H9 (cell line): ENCODE data around the gene MAN1A2. TPM values are rescaled to one million over a fixed set of nuclear protein-coding genes. Genes with fewer than 3 reads are reported as not detected.

Source experiments
- DNase-seq: peaks from one replicate; pipeline ENCODE4 v3.0.0-alpha.2; 2017
- H2AFZ ChIP-seq: one replicate; pipeline ENCODE4 v1.6.1; 2013; ENCODE audit warnings: mild to moderate bottlenecking, low read length, control low read depth, moderate library complexity
- H2AK5ac ChIP-seq: 2 replicates; pipeline ENCODE4 v1.6.1; 2013; ENCODE audit warnings: low read length, control low read depth, mixed read lengths; ENCODE audit not compliant: insufficient read length
- H2BK120ac ChIP-seq: one replicate; pipeline ENCODE4 v1.6.1; 2013; ENCODE audit warnings: low read depth, mild to moderate bottlenecking, low read length, control low read depth, inconsistent platforms; ENCODE audit not compliant: poor library complexity, severe bottlenecking
- H2BK12ac ChIP-seq: 2 replicates; pipeline ENCODE4 v1.6.1; 2013; ENCODE audit warnings: low read length, control low read depth, mixed read lengths, low read depth; ENCODE audit not compliant: insufficient read length
- H2BK15ac ChIP-seq: 2 replicates; pipeline ENCODE4 v1.6.1; 2013; ENCODE audit warnings: low read depth, low read length, control low read depth
- H2BK20ac ChIP-seq: one replicate; pipeline ENCODE4 v1.6.1; 2013; ENCODE audit warnings: low read depth, mild to moderate bottlenecking, low read length, control low read depth, inconsistent platforms; ENCODE audit not compliant: poor library complexity, severe bottlenecking
- H2BK5ac ChIP-seq: 2 replicates; pipeline ENCODE4 v1.6.1; 2013; ENCODE audit warnings: low read length, control low read depth, mixed read lengths; ENCODE audit not compliant: insufficient read length
- H3K14ac ChIP-seq: 2 replicates; pipeline ENCODE4 v1.6.1; 2013; ENCODE audit warnings: low read length, control low read depth; ENCODE audit not compliant: insufficient read depth
- H3K18ac ChIP-seq: 2 replicates; pipeline ENCODE4 v1.6.1; 2013; ENCODE audit warnings: low read depth, mild to moderate bottlenecking, mixed read lengths, low read length, control low read depth; ENCODE audit not compliant: insufficient read length
- H3K23ac ChIP-seq: 2 replicates; pipeline ENCODE4 v1.6.1; 2013; ENCODE audit warnings: low read length, control low read depth, mixed read lengths, low read depth; ENCODE audit not compliant: insufficient read length
- H3K23me2 ChIP-seq: 2 replicates; pipeline ENCODE4 v1.6.1; 2013; ENCODE audit warnings: low read depth, mild to moderate bottlenecking, mixed read lengths, low read length, control low read depth; ENCODE audit not compliant: insufficient read length, poor library complexity, severe bottlenecking
- H3K27ac ChIP-seq: 2 replicates; pipeline ENCODE4 v1.5.1; 2013; ENCODE audit warnings: low read length, control low read depth, mixed read lengths, low read depth; ENCODE audit not compliant: insufficient read length
- H3K27me3 ChIP-seq: 2 replicates; pipeline ENCODE4 v1.6.1; 2013; ENCODE audit warnings: low read length, control low read depth, inconsistent platforms; ENCODE audit not compliant: insufficient read depth
- H3K4ac ChIP-seq: 2 replicates; pipeline ENCODE4 v1.6.1; 2013; ENCODE audit warnings: low read depth, mild to moderate bottlenecking, control low read depth, inconsistent platforms, low read length, moderate library complexity
- H3K4me1 ChIP-seq: 2 replicates; pipeline ENCODE4 v1.6.1; 2013; ENCODE audit warnings: low read length, control low read depth, inconsistent platforms; ENCODE audit not compliant: insufficient read depth
- H3K4me2 ChIP-seq: 2 replicates; pipeline ENCODE4 v1.6.1; 2013; ENCODE audit warnings: low read length, control low read depth, mixed read lengths; ENCODE audit not compliant: insufficient read length, insufficient read depth
- H3K56ac ChIP-seq: 2 replicates; pipeline ENCODE4 v1.6.1; 2013; ENCODE audit warnings: low read depth, mild to moderate bottlenecking, mixed read lengths, low read length, control low read depth; ENCODE audit not compliant: insufficient read length
- H3K79me1 ChIP-seq: 2 replicates; pipeline ENCODE4 v1.6.1; 2013; ENCODE audit warnings: low read depth, mild to moderate bottlenecking, moderate library complexity, low read length, control low read depth, inconsistent platforms; ENCODE audit not compliant: insufficient read depth, poor library complexity, severe bottlenecking
- H3K79me2 ChIP-seq: 2 replicates; pipeline ENCODE4 v1.6.1; 2013; ENCODE audit warnings: low read length, control low read depth, inconsistent platforms; ENCODE audit not compliant: insufficient read depth
- H3K9ac ChIP-seq: 2 replicates; pipeline ENCODE4 v1.6.1; 2013; ENCODE audit warnings: low read length, control low read depth, mixed read lengths; ENCODE audit not compliant: insufficient read length; ENCODE audit errors: extremely low read depth
- H3K9me3 ChIP-seq: one replicate; pipeline ENCODE4 v1.6.1; 2013; ENCODE audit warnings: low read depth, low read length, inconsistent platforms; ENCODE audit not compliant: control insufficient read depth
- H3T11ph ChIP-seq: one replicate; pipeline ENCODE4 v1.6.1; 2013; ENCODE audit warnings: mild to moderate bottlenecking, low read length, control low read depth, inconsistent platforms
- H4K20me1 ChIP-seq: one replicate; pipeline ENCODE4 v1.6.1; 2013; ENCODE audit not compliant: control insufficient read depth, insufficient read length, insufficient read depth
- H4K5ac ChIP-seq: 2 replicates; pipeline ENCODE4 v1.6.1; 2013; ENCODE audit warnings: low read depth, mild to moderate bottlenecking, mixed read lengths, low read length, control low read depth; ENCODE audit not compliant: insufficient read length
- H4K8ac ChIP-seq: replicated peaks from 2 replicates; pipeline ENCODE4 v1.6.1; 2013; ENCODE audit warnings: low read length, control low read depth, mixed read lengths, low read depth; ENCODE audit not compliant: insufficient read length
- H4K91ac ChIP-seq: 2 replicates; pipeline ENCODE4 v1.6.1; 2013; ENCODE audit warnings: low read depth, mild to moderate bottlenecking, moderate library complexity, mixed read lengths, low read length, control low read depth; ENCODE audit not compliant: insufficient read length
- H3K27ac Mint-ChIP-seq, 3 experiments: 2 replicates in 2 of 3; 3 replicates in 1 of 3; pipeline ENCODE4 v1.8.0; 2020 to 2021; ENCODE audit warnings: mixed read lengths in 3 of 3, mild to moderate bottlenecking in 1 of 3, moderate library complexity in 1 of 3
- H3K27me3 Mint-ChIP-seq: 2 replicates; pipeline ENCODE4 v1.8.0; 2021; ENCODE audit warnings: low read depth, mild to moderate bottlenecking, moderate library complexity, mixed read lengths
- H3K36me3 Mint-ChIP-seq, 3 experiments: 2 replicates in 2 of 3; 3 replicates in 1 of 3; pipeline ENCODE4 v1.8.0; 2020 to 2021; ENCODE audit warnings: low read depth in 3 of 3, mixed read lengths in 3 of 3; ENCODE audit not compliant: insufficient read depth in 1 of 3
- H3K4me1 Mint-ChIP-seq, 2 experiments: 2 replicates each; pipeline ENCODE4 v1.8.0; 2020; ENCODE audit warnings: mixed read lengths in 2 of 2
- H3K4me3 Mint-ChIP-seq, 2 experiments: 2 replicates in 1 of 2; 3 replicates in 1 of 2; pipeline ENCODE4 v1.8.0; 2020 to 2021; ENCODE audit warnings: mild to moderate bottlenecking in 2 of 2, mixed read lengths in 2 of 2, moderate library complexity in 1 of 2
- H3K9me3 Mint-ChIP-seq, 2 experiments: 2 replicates in 1 of 2; 3 replicates in 1 of 2; pipeline ENCODE4 v1.8.0; 2020; ENCODE audit warnings: mild to moderate bottlenecking in 2 of 2, mixed read lengths in 2 of 2, moderate library complexity in 1 of 2
- CTCF ChIP-seq: fragments of 200-600 bp; sonication (generic); conservative IDR thresholded peaks from 3 replicates; pipeline ENCODE4 v1.8.0; 2021; ENCODE audit warnings: antibody characterized with exemption, mild to moderate bottlenecking
- WGBS: extraction: QIAGEN DNeasy Blood & Tissue Kit; methylation state at CpG from one replicate; pipeline ENCODE4 v1.1.7; 2013; ENCODE audit warnings: missing lambda C conversion rate, low lambda C conversion rate, mixed read lengths; ENCODE audit not compliant: insufficient read length; ENCODE audit errors: extremely low coverage; 5-methylcytosine and 5-hydroxymethylcytosine counted together
- total RNA-seq: library from RNA; stranded (reverse); gene quantifications from 2 replicates; pipeline ENCODE4 v1.2.1, GENCODE V29; 2021

Gene MAN1A2
- total RNA-seq, 1 experiment from 2014 or later: 24.0 TPM

- peak overlapping the region in 1 of 3 experiments; percentile 30; a peak in 2 of 7 replicates for H3K27ac Mint-ChIP-seq
- no peak overlapping the region for H3K4me3 Mint-ChIP-seq
- TF ChIP-seq CTCF: no peak
Observed at GRCh38 chr1:117564227-117565075, 197.2 kb downstream of the MAN1A2 start.

More at GRCh38 chr1:117564227-117565075, 197.2 kb downstream of the MAN1A2 start:
- Mint-ChIP-seq H3K9me3 (peaks cover 5 to 6% of the 10 kb centered on the region in 2 experiments), H3K4me1 (peaks cover 3 to 6% of the 10 kb centered on the region in 2 experiments; a peak in 1 of 4 replicates), H3K36me3 (peaks cover 0 to 6% (median 3%) of the 10 kb centered on the region in 3 experiments), H3K27me3 (peaks cover 1% of the 10 kb centered on the region; the same call in 1 of the 2 replicates)
- Histone ChIP-seq H2AK5ac (no peak overlapping the region), H3K23ac (no peak overlapping the region), H3K4me2 (no peak overlapping the region), H4K5ac (no peak overlapping the region), H3K9ac (no peak overlapping the region), H3K14ac (no peak overlapping the region), H2BK20ac (no peak overlapping the region), H2BK12ac (no peak overlapping the region), H2AFZ (no peak overlapping the region), H3K27me3 (no peaks in the 10 kb centered on the region), H3T11ph (no peak overlapping the region), H2BK15ac (no peak overlapping the region), H3K27ac (no peak overlapping the region), H3K9me3 (no peaks in the 10 kb centered on the region), H3K79me2 (no peaks in the 10 kb centered on the region), H3K56ac (no peak overlapping the region), H4K8ac (no peak overlapping the region), H3K23me2 (no peaks in the 10 kb centered on the region), H3K4ac (no peak overlapping the region), H4K91ac (no peak overlapping the region), H3K4me1 (no peaks in the 10 kb centered on the region), H4K20me1 (no peaks in the 10 kb centered on the region), H2BK120ac (no peak overlapping the region), H2BK5ac (no peak overlapping the region), H3K18ac (no peak overlapping the region), H3K79me1 (no peaks in the 10 kb centered on the region)
- no peak for DNase-seq
- no CpG with 5 or more reads among the region's 8 CpGs for WGBS
